Activated CD4-positive, alpha-beta T cell treated with anti-CD3 and anti-CD28 coated beads, Interleukin-2, amount 50 U/mL, for 1 hour (primary cell): ENCODE results near the gene TMEM140.

Source experiments
- DNase-seq: peaks from one replicate; pipeline ENCODE4 v3.0.0-alpha.2; 2020

The TMEM140 gene

GRCh38 chr7:135177028-135177696 is 29.3 kb downstream of the TMEM140 start:
- DNase-seq: no peak

- DNase-seq: no peak
These were observed 30.5 kb downstream of the TMEM140 start for GRCh38 chr7:135178364-135178763.

GRCh38 chr7:135179321-135179925 is 31.6 kb downstream of the TMEM140 start:
- DNase-seq: no peak

GRCh38 chr7:135180122-135180521 is 32.2 kb downstream of the TMEM140 start:
- DNase-seq: no peak

GRCh38 chr7:135181261-135181928 is 33.5 kb downstream of the TMEM140 start:
- DNase-seq: no peak

- no peak for DNase-seq
These were observed 34.2 kb downstream of the TMEM140 start for GRCh38 chr7:135181929-135182678.

GRCh38 chr7:135183478-135183877 is 35.6 kb downstream of the TMEM140 start:
- no peak for DNase-seq

- no peak for DNase-seq
These were observed 36.5 kb downstream of the TMEM140 start for GRCh38 chr7:135184254-135184841.

GRCh38 chr7:135185471-135186260 is 37.8 kb downstream of the TMEM140 start:
- no peak for DNase-seq

GRCh38 chr7:135186261-135186540 is 38.3 kb downstream of the TMEM140 start:
- no peak for DNase-seq

GRCh38 chr7:135186841-135187253 is 39.0 kb downstream of the TMEM140 start:
- DNase-seq: no peak

- no peak for DNase-seq
These were observed 40.6 kb downstream of the TMEM140 start for GRCh38 chr7:135188298-135188984.

- DNase-seq: no peak
These were observed 41.4 kb downstream of the TMEM140 start for GRCh38 chr7:135189221-135189662.

GRCh38 chr7:135189961-135190360 is 42.1 kb downstream of the TMEM140 start:
- DNase-seq: no peak

- DNase-seq: no peak
These were observed 42.8 kb downstream of the TMEM140 start for GRCh38 chr7:135190703-135191102.

- no peak for DNase-seq
These were observed 45.2 kb downstream of the TMEM140 start for GRCh38 chr7:135192914-135193536.

GRCh38 chr7:135193615-135194081 is 45.8 kb downstream of the TMEM140 start:
- DNase-seq: no peak

- DNase-seq: no peak
These were observed 46.7 kb downstream of the TMEM140 start for GRCh38 chr7:135194494-135195095.

GRCh38 chr7:135195156-135195555 is 47.3 kb downstream of the TMEM140 start:
- no peak for DNase-seq

GRCh38 chr7:135195968-135196629 is 48.2 kb downstream of the TMEM140 start:
- no peak for DNase-seq
